PC-3 (cell line): ENCODE results near the gene ZNF182. TPM values are rescaled to one million over a fixed set of nuclear protein-coding genes. Genes with fewer than 3 reads are reported as not detected.

ENCODE experiments used
- ATAC-seq: fragments of 200-7000 bp; cut with Tn5 transposase; 2 replicates; pipeline ENCODE4 v1.9.1; 2020; ENCODE audit warnings: mild to moderate bottlenecking, moderate library complexity
- BruUV-seq: library from RNA; stranded (reverse); fragments of 400-500 nt; replicated peaks from 2 replicates; lab custom pipeline; 2021; lab: Mats Ljungman, UMichigan
- CTCF ChIA-PET: fragments of 300-600 bp; sonication (Branson Sonifier 250); formaldehyde crosslinking; loops from one replicate; lab custom pipeline; 2022; ENCODE audit warnings: antibody characterized with exemption; lab: Charles Lee
- POLR2A ChIA-PET: fragments of 300-600 bp; sonication (Branson Sonifier 250); formaldehyde crosslinking; loops from one replicate; lab custom pipeline; 2022; ENCODE audit warnings: antibody characterized with exemption; ENCODE audit not compliant: unreplicated experiment; lab: Charles Lee
- DNase-seq: peaks from one replicate; pipeline ENCODE4 v3.0.0-alpha.2; 2015
- H2AFZ ChIP-seq: fragments of 300-600 bp; sonication (generic); 2 replicates; pipeline ENCODE4 v1.6.0; 2016; ENCODE audit warnings: antibody characterized with exemption, low read length
- H3F3A ChIP-seq: fragments of 300-600 bp; sonication (generic); one replicate; pipeline ENCODE4 v1.6.0; 2017; ENCODE audit warnings: antibody characterized with exemption, low read length, control low read depth, mild to moderate bottlenecking; ENCODE audit not compliant: unreplicated experiment
- H3K27ac ChIP-seq: fragments of 300-600 bp; sonication (generic); 2 replicates; pipeline ENCODE4 v1.5.1; 2016; ENCODE audit warnings: mild to moderate bottlenecking, low read length
- H3K27me3 ChIP-seq: fragments of 300-600 bp; sonication (generic); 2 replicates; pipeline ENCODE4 v1.6.1; 2016; ENCODE audit warnings: low read length, mixed read lengths
- H3K36me3 ChIP-seq: fragments of 300-600 bp; sonication (generic); 2 replicates; pipeline ENCODE4 v1.6.1; 2016; ENCODE audit warnings: low read depth, mixed run types, low read length, mixed read lengths
- H3K4me1 ChIP-seq: fragments of 300-600 bp; sonication (generic); 2 replicates; pipeline ENCODE4 v1.5.1; 2016; ENCODE audit warnings: low read length; ENCODE audit not compliant: insufficient read depth
- H3K4me2 ChIP-seq: fragments of 300-600 bp; sonication (generic); 2 replicates; pipeline ENCODE4 v1.6.0; 2016; ENCODE audit warnings: low read length
- H3K4me3 ChIP-seq: fragments of 300-600 bp; sonication (generic); 2 replicates; pipeline ENCODE4 v1.5.1; 2016; ENCODE audit warnings: mild to moderate bottlenecking, low read length, mixed read lengths
- H3K79me2 ChIP-seq: fragments of 300-600 bp; sonication (generic); 2 replicates; pipeline ENCODE4 v1.6.1; 2017; ENCODE audit warnings: low read length, mixed read lengths
- H3K9ac ChIP-seq: fragments of 300-600 bp; sonication (generic); 2 replicates; pipeline ENCODE4 v1.6.0; 2016; ENCODE audit warnings: mild to moderate bottlenecking, low read length
- H3K9me2 ChIP-seq: fragments of 300-600 bp; sonication (generic); replicated peaks from 2 replicates; pipeline ENCODE4 v1.6.1; 2016; ENCODE audit warnings: mixed run types, low read length, mixed read lengths
- H3K9me3 ChIP-seq: fragments of 300-600 bp; sonication (generic); 2 replicates; pipeline ENCODE4 v1.6.1; 2016; ENCODE audit warnings: low read length, mixed read lengths
- H4K20me1 ChIP-seq: fragments of 300-600 bp; sonication (generic); 2 replicates; pipeline ENCODE4 v1.6.1; 2016; ENCODE audit warnings: low read length, mixed read lengths
- CTCF ChIP-seq: fragments of 300-600 bp; sonication (generic); conservative IDR thresholded peaks from 2 replicates; pipeline ENCODE4 v1.5.1; 2017; ENCODE audit warnings: antibody characterized with exemption, low read depth, mild to moderate bottlenecking, low read length
- EZH2 ChIP-seq: fragments of 300-600 bp; sonication (generic); IDR thresholded peaks from one replicate; pipeline ENCODE4 v1.6.1; 2017; ENCODE audit warnings: antibody characterized with exemption, mild to moderate bottlenecking, low read length; ENCODE audit not compliant: unreplicated experiment
- EZH2phosphoT487 ChIP-seq: fragments of 300-600 bp; sonication (generic); IDR thresholded peaks from 2 replicates; pipeline ENCODE4 v1.6.1; 2018; ENCODE audit warnings: mild to moderate bottlenecking, antibody characterized with exemption, low read length, borderline replicate concordance
- intact Hi-C: fragments of 100-400 bp; cut with micrococcal nuclease; formaldehyde crosslinking; loops from 2 replicates; pipeline ENCODE4 v1.9.0; 2023
- total RNA-seq: library from RNA; depleted of rRNA; stranded (reverse); fragments of >200 nt; gene quantifications from 2 replicates; pipeline ENCODE4 v1.2.3, GENCODE V29; 2014

The ZNF182 gene
- total RNA-seq, 1 experiment from 2014 or later = 1.2 TPM

GRCh38 chrX:47992095-47992380 is 11.8 kb downstream of the ZNF182 start:
- Histone ChIP-seq H3F3A (no peaks in the 10 kb centered on the region), H4K20me1 (no peaks in the 10 kb centered on the region), H3K9me2 (no peaks in the 10 kb centered on the region), H3K27me3 (no peaks in the 10 kb centered on the region), H3K4me2 (no peak overlapping the region), H3K9me3 (0 out of 2 replicates have a peak, but pooled peaks cover 6% of the 10 kb centered on the region), H3K36me3 (peaks cover 48% of the 10 kb centered on the region), H3K27ac (no peak overlapping the region), H3K9ac (no peak overlapping the region), H3K4me1 (no peaks in the 10 kb centered on the region), H2AFZ (no peak overlapping the region), H3K79me2 (no peaks in the 10 kb centered on the region), H3K4me3 (no peak overlapping the region)
- DNase-seq = no peak
- CTCF ChIA-PET = no interaction called here
- POLR2A ChIA-PET = no interaction called here
- intact Hi-C loops = no loop called here
- no TSS peak for BruUV-seq
- TF ChIP-seq CTCF = no peak
- TF ChIP-seq EZH2phosphoT487 = no peak
- TF ChIP-seq EZH2 = no peak
- ATAC-seq = no peak

GRCh38 chrX:47991263-47992094 is 12.3 kb downstream of the ZNF182 start:
- intact Hi-C loops = no loop called here
- no peak overlapping the region for H3K4me2 ChIP-seq
- CTCF ChIA-PET = no interaction called here

More at GRCh38 chrX:47991263-47992094, 12.3 kb downstream of the ZNF182 start:
- Histone ChIP-seq H3K79me2 (no peaks in the 10 kb centered on the region), H3K27ac (no peak overlapping the region), H3K4me3 (no peak overlapping the region), H3K36me3 (peaks cover 49% of the 10 kb centered on the region), H2AFZ (no peak overlapping the region), H3K27me3 (no peaks in the 10 kb centered on the region), H3F3A (no peaks in the 10 kb centered on the region), H4K20me1 (no peaks in the 10 kb centered on the region), H3K9ac (no peak overlapping the region), H3K9me2 (no peaks in the 10 kb centered on the region), H3K9me3 (0 out of 2 replicates have a peak, but pooled peaks cover 6% of the 10 kb centered on the region), H3K4me1 (no peaks in the 10 kb centered on the region)
- ATAC-seq (no peak), DNase-seq (peak; percentile 13)
- POLR2A ChIA-PET = no interaction called here
- TF ChIP-seq EZH2phosphoT487 (no peak), EZH2 (no peak), CTCF (no peak)
- BruUV-seq = no TSS peak
